Mesothelial cell of epicardium (in vitro differentiated cells): ENCODE data around the gene GPRASP2. TPM values are rescaled to one million over a fixed set of nuclear protein-coding genes. Genes with fewer than 3 reads are reported as not detected.
A peak's percentile ranks its signal among the peaks of the same experiment; 100 is the strongest.

Experiments used
- DNase-seq, 2 experiments: peaks; one replicate each; pipeline ENCODE4 v3.0.0; 2021; ENCODE audit warnings: low spot score in 2 of 2; ENCODE audit not compliant: unreplicated experiment in 2 of 2
- H3K27ac Mint-ChIP-seq: 2 replicates; pipeline ENCODE4 v1.8.0; 2021; ENCODE audit warnings: mixed read lengths
- H3K27me3 Mint-ChIP-seq: 2 replicates; pipeline ENCODE4 v1.8.0; 2021; ENCODE audit warnings: low read depth, mixed read lengths
- H3K36me3 Mint-ChIP-seq: 2 replicates; pipeline ENCODE4 v1.8.0; 2021; ENCODE audit warnings: mixed read lengths
- H3K4me1 Mint-ChIP-seq: 2 replicates; pipeline ENCODE4 v1.8.0; 2021; ENCODE audit warnings: mixed read lengths
- H3K4me3 Mint-ChIP-seq: 2 replicates; pipeline ENCODE4 v1.8.0; 2021; ENCODE audit warnings: mild to moderate bottlenecking, moderate library complexity, mixed read lengths
- H3K9me3 Mint-ChIP-seq: 2 replicates; pipeline ENCODE4 v1.8.0; 2021; ENCODE audit warnings: mixed read lengths
- CTCF ChIP-seq: fragments of 200-600 bp; sonication (generic); IDR thresholded peaks from one replicate; pipeline ENCODE4 v1.5.0; 2021; ENCODE audit warnings: antibody characterized with exemption; ENCODE audit not compliant: unreplicated experiment
- total RNA-seq: library from RNA; stranded (reverse); gene quantifications from 3 replicates; pipeline ENCODE4 v1.2.1, GENCODE V29; 2021

The GPRASP2 gene
- total RNA-seq, 1 donor from 2014 or later = 25.7 TPM

DNA sequence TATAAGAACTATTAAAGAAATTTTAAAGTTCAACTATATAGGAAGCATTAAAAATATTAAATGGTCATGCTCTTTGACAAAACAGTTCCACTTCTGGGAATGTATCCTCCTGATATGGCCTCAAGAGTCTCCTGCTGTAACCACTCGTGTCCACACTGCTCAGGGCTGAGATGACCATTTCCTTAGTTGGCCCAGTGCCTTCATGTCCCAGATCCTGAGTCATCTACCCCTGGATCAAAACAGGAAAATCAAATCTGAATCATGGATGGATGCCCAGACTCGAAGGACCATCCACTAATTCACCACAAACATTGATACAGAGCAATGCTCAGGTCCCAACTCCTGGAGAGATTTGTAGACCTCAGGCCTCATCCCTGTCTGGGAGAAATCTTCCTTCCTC lies 53.0 kb downstream of the GPRASP2 start:
- Mint-ChIP-seq H3K4me1 (peaks cover 4% of the 10 kb centered on the region), H3K9me3 (peaks cover 7% of the 10 kb centered on the region), H3K27ac (no peak overlapping the region), H3K27me3 (no peaks in the 10 kb centered on the region), H3K36me3 (no peaks in the 10 kb centered on the region), H3K4me3 (no peak overlapping the region)
- DNase-seq = no peak
- TF ChIP-seq CTCF = no peak

GRCh38 chrX:102765809-102766208 lies 53.6 kb downstream of the GPRASP2 start:
- DNase-seq = no peak
- Mint-ChIP-seq H3K4me1 (peaks cover 5% of the 10 kb centered on the region), H3K4me3 (no peak overlapping the region), H3K9me3 (peaks cover 7% of the 10 kb centered on the region), H3K36me3 (no peaks in the 10 kb centered on the region), H3K27me3 (no peaks in the 10 kb centered on the region), H3K27ac (no peak overlapping the region)
- no peak for TF ChIP-seq CTCF

- Mint-ChIP-seq H3K27ac (no peak overlapping the region), H3K27me3 (no peaks in the 10 kb centered on the region), H3K9me3 (peaks cover 10% of the 10 kb centered on the region), H3K36me3 (no peaks in the 10 kb centered on the region), H3K4me1 (peaks cover 5% of the 10 kb centered on the region), H3K4me3 (peak overlapping the region; percentile 41)
- TF ChIP-seq CTCF = no peak
- DNase-seq = no peak
These were observed 55.0 kb downstream of the GPRASP2 start for GRCh38 chrX:102767287-102767686.

Other genes with a start within 250 kb of the GPRASP2 start
- gene TCP11X2, start 240.6 kb upstream of the GPRASP2 start, total RNA-seq = not detected in 3 replicates
- gene TMSB15A, start 195.7 kb upstream of the GPRASP2 start, total RNA-seq = 20.7 to 21.8 TPM (median 20.8 TPM) in 3 replicates
- 16.7 to 23.1 TPM (median 19.9 TPM) in 3 replicates for gene ARMCX5, start 112.9 kb upstream of the GPRASP2 start, total RNA-seq
- gene GPRASP1, start 61.0 kb upstream of the GPRASP2 start, total RNA-seq = 8.8 to 10.0 TPM (median 9.6 TPM) in 3 replicates
- 8.4 to 10.0 TPM (median 8.5 TPM) in 3 replicates for gene GPRASP3, start 8.3 kb downstream of the GPRASP2 start, total RNA-seq
- gene RAB40AL, start 224.8 kb downstream of the GPRASP2 start, total RNA-seq = 2.0 to 2.3 TPM (median 2.3 TPM) in 3 replicates